ENCODE results near the gene STK32B. TPM values are rescaled to one million over a fixed set of nuclear protein-coding genes. Genes with fewer than 3 reads are reported as not detected.

Gene STK32B
- total and polyA plus RNA-seq, 2 of the 4 experiments (the other 2 are of a cell fraction), result 5.5 to 6.3 TPM

- Histone ChIP-seq H4K5ac (ENCODE audit: low read depth, low read length) (peak overlapping the region; percentile 93), H4K8ac (ENCODE audit: low read depth in 2 of 2, low read length in 2 of 2) (peak overlapping the region; percentile 61 to 82), H2BK15ac (ENCODE audit: low read depth, low read length) (peak overlapping the region; percentile 68; the same call in 2 of the 3 replicates), H3K4me1 (ENCODE audit: control insufficient read depth, insufficient read depth, low read length) (peaks cover 29% of the 10 kb centered on the region), H3K36me3 (ENCODE audit: control insufficient read depth, insufficient read depth, low read length) (no peaks in the 10 kb centered on the region), H3K27me3 (ENCODE audit: control insufficient read depth, insufficient read depth, low read length) (no peaks in the 10 kb centered on the region), H2BK20ac (ENCODE audit: low read depth, low read length) (peak overlapping the region; percentile 97), H3K23ac (ENCODE audit: low read depth, low read length) (peak overlapping the region; percentile 88), H2BK120ac (ENCODE audit: low read depth, low read length) (peak overlapping the region; percentile 96), H2AK9ac (replicated peaks; ENCODE audit: low read depth, low read length, poor library complexity) (peak overlapping the region; percentile 87), H3K18ac (ENCODE audit: low read depth, low read length) (peak overlapping the region; percentile 95), H3K9me1 (ENCODE audit: insufficient read depth, low read length) (peaks cover 27% of the 10 kb centered on the region), H4K91ac (ENCODE audit: insufficient read depth, low read depth, low read length) (peak overlapping the region; percentile 99), H4K20me1 (ENCODE audit: insufficient read depth, low read length) (no peaks in the 10 kb centered on the region), H2BK5ac (ENCODE audit: low read depth, low read length, poor library complexity, severe bottlenecking) (peak overlapping the region; percentile 78), H3K9ac (ENCODE audit: low read depth, low read length) (peak overlapping the region; percentile 19; the same call in 1 of the 2 replicates), H3K4me3 (ENCODE audit: insufficient read depth, low read depth, low read length) (no peak overlapping the region), H3K14ac (replicated peaks; ENCODE audit: low read depth, low read length) (peak overlapping the region; percentile 80), H2AFZ (replicated peaks; ENCODE audit: low read length, poor library complexity) (peak overlapping the region; percentile 74), H3K27ac (ENCODE audit: insufficient read depth, low read length) (peak overlapping the region; percentile 86), H3K4ac (ENCODE audit: low read depth, low read length) (peak overlapping the region; percentile 97), H3K56ac (ENCODE audit: extremely low read depth, insufficient read depth, low read length) (peak overlapping the region; percentile 87; the same call in 1 of the 2 replicates), H3K4me2 (ENCODE audit: low read depth, low read length) (peak overlapping the region; percentile 52), H2AK5ac (ENCODE audit: low read depth, low read length) (peak overlapping the region; percentile 95), H3K79me1 (ENCODE audit: low read depth in 1 of 2, low read length in 2 of 2) (peaks cover 0 to 26% of the 10 kb centered on the region in 2 experiments; a peak in 2 of 4 replicates), H3K9me3 (ENCODE audit: control insufficient read depth, insufficient read depth, low read length) (0 out of 2 replicates have a peak, but pooled peaks cover 3% of the 10 kb centered on the region)
- ChIA-PET POLR2A (ENCODE audit: unreplicated experiment) (no interaction called here), CTCF (interaction anchor here (0.9 to 2.7 kb wide), 2 partner anchors 10 to 17 kb away, joined by 4 to 10 read pairs; no protein-coding TSS in a partner anchor)
- WGBS, 2 experiments (ENCODE audit: extremely low coverage in 2 of 2, insufficient read length in 1 of 2), result no CpG with 5 or more reads among the region's 8 CpGs
- TF ChIP-seq NFE2L2 (IDR thresholded peaks at IDR 0.05; ENCODE audit: low read depth, low read length) (peak; percentile 92), POLR2A (IDR thresholded peaks at IDR 0.05; ENCODE audit: low read depth, low read length) (0 out of 2 replicates have a peak, but pooled peaks have one; percentile 11), SMC3 (IDR thresholded peaks at IDR 0.05; ENCODE audit: low read depth, low read length) (no peak), MXI1 (IDR thresholded peaks at IDR 0.05; ENCODE audit: borderline replicate concordance, low read depth, low read length) (no peak), BHLHE40 (IDR thresholded peaks at IDR 0.05; ENCODE audit: low read depth, low read length) (peak; percentile 6; the same call in 1 of the 2 replicates), MAFK (IDR thresholded peaks at IDR 0.05; ENCODE audit: low read depth, low read length) (peak; percentile 87), ELK1 (IDR thresholded peaks at IDR 0.05; ENCODE audit: borderline replicate concordance, low read depth, low read length) (no peak), FOS (IDR thresholded peaks at IDR 0.05; ENCODE audit: low read depth, low read length) (peak; percentile 64; the same call in 1 of the 2 replicates)
- DNase-seq, result peak; percentile 94
- in situ Hi-C loops (cut with MboI; ENCODE audit: low sequenced_read_pairs), result no loop called here
- intact Hi-C loops (cut with micrococcal nuclease), result loop anchor here (5.0 to 10.0 kb wide), 3 partner anchors 330 to 443 kb away; partner anchors contain the start of gene STK32B
- ATAC-seq (ENCODE audit: low read depth), result peak; percentile 70
- BruUV-seq (replicated peaks), result no TSS peak
- dilution Hi-C loops (cut with HindIII; ENCODE audit: low sequenced_read_pairs, unreplicated experiment), result no loop called here
These were observed 330.7 kb downstream of the STK32B start for GRCh38 chr4:5381961-5382441.
